Measurements from ENCODE around the gene CD58. TPM values are rescaled to one million over a fixed set of nuclear protein-coding genes. Genes with fewer than 3 reads are reported as not detected.

CD58 gene
- total RNA-seq, 2 donors from 2014 or later, result 30.0 to 34.1 TPM

- intact Hi-C loops (cut with DNase I, micrococcal nuclease), result no loop called here
- DNase-seq, result no peak
- no peak for ATAC-seq
Measured at GRCh38 chr1:116470671-116471070, 100.2 kb downstream of the CD58 start.

- intact Hi-C loops (cut with DNase I, micrococcal nuclease), result no loop called here
- ATAC-seq (no peak), DNase-seq (no peak)
Measured at GRCh38 chr1:116466810-116467557, 103.8 kb downstream of the CD58 start.

GRCh38 chr1:116465845-116466685 is 104.8 kb downstream of the CD58 start:
- no peak for ATAC-seq
- intact Hi-C loops (cut with DNase I, micrococcal nuclease), result no loop called here
- DNase-seq, result no peak

- DNase-seq, result no peak
- ATAC-seq, result no peak
- intact Hi-C loops (cut with DNase I, micrococcal nuclease), result no loop called here
Measured at GRCh38 chr1:116465477-116465844, 105.4 kb downstream of the CD58 start.

Small RNA genes within 50 kb of the gene (microRNA-seq; reads per million reads assigned to microRNA genes)
- 0 reads per million in 2 donors for gene MIR548AC

Other genes with a start within 250 kb of the CD58 start
- gene ATP1A1, start 197.8 kb downstream of the CD58 start, total RNA-seq, result 1,000 to 10,000 TPM; 1,822 to 3,252 TPM
- gene IGSF3, start 96.7 kb upstream of the CD58 start, total RNA-seq, result 10 to 100 TPM; 27.5 to 29.8 TPM
- 1 to 10 TPM; 2.9 to 3.5 TPM for gene CD2, start 183.4 kb upstream of the CD58 start, total RNA-seq

Data from left colon (tissue), 2 donors.